Sciatic nerve (tissue), 2 donors: ENCODE results near the gene SHROOM3. TPM values are rescaled to one million over a fixed set of nuclear protein-coding genes. Genes with fewer than 3 reads are reported as not detected.
A peak's percentile ranks its signal among the peaks of the same experiment; 100 is the strongest.

ENCODE experiments used
- ATAC-seq: fragments of 200-7000 bp; cut with Tn5 transposase; one replicate; pipeline ENCODE4 v1.9.1; 2020; ENCODE audit warnings: mild to moderate bottlenecking, moderate library complexity
- DNase-seq: peaks from one replicate; pipeline ENCODE4 v3.0.0-alpha.2; 2020; ENCODE audit warnings: low spot score
- intact Hi-C: fragments of 100-400 bp; cut with DNase I; formaldehyde crosslinking; loops from one replicate; pipeline ENCODE4 v1.14.2; 2022
- total RNA-seq: library from RNA; stranded (reverse); fragmentation: NEBNext Ultra II Directional; extraction: Animal tissue kit (Norgen Biotek cat#: 25700); gene quantifications from one replicate; pipeline ENCODE4 v1.2.1, GENCODE V29; 2021
- donor health status: DM: no; HTN: no; CAD: no.
- donor health status: DM: no; HTN: no; CAD: no.

The SHROOM3 gene
- total RNA-seq, 1 donor from 2014 or later = 46.2 TPM

DNA sequence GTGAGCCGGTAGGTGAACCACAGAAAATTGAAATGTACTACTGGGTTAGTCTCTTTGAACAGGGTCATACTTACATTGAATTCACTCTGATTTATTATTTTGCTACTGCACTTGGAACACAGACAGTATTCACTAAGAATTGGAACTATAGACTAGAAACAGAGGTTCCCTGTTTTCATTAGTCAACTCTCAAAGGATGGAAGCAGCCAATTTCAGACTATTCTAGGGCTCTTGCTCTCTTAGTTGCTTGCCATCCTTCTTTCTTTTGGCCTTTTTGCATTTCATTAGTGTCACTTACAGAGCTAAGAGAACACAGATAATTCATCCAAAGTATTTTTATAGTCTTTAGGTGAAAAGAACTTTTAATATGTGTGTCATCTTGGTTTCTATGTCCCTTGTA, 52.6 kb downstream of the SHROOM3 start:
- ATAC-seq (no peak), DNase-seq (no peak)
- intact Hi-C loops = no loop called here

DNA sequence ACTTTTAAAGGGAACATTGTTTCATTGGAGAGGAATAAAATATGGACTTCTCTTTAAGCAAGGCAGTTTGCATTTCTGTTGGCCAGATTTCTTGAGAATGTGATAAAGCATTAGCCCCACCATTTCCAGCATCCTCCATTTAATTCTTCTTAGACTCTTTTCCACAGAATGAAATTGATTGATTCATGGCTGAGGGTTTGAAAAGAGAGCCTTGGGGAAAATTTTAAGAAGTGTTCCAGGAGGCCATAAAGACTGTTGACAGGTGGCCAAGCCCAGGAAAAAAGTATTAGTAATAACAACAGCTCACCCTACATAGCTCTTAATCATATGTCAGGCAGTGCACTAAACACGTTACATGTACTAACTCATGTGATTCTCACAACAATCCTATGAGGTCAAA, 53.4 kb downstream of the SHROOM3 start:
- ATAC-seq = no peak
- no peak for DNase-seq

DNA sequence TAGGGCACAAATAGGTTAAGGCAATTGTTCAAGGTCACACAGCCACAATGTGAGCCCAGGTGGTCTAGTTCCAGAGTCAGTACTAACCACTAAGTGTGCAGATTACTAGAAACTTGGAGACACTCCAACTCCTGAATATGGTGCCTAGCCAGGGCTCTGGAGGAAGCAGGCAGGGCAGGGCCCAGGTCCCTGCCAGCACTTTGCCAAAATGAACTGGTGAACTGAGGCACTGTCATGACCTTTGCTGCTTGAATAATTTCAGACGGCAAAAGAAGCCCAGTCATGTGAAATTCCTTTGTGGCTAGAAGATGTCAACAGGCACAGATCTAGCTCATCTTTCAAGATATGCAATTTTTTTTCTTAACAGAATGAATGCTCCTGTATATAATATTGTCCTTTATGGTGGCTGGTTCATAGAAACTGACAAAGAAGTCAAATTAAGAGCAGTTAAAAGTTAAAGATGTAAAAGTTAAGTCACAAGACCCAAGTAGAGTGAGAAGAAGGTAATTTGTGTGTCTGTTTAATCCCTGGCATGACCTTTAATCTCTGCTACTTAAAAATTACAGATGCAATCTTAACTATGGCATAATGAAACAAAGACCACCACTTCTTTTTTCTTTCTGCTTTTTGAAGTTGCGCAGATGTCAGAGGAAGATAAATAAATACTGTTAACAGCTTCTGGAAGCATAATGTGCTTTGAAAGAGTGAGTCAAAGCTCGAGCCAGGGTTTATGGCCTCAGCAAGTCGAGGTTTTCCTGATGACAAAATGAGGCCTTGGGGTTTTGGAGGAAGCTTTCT, 54.1 kb downstream of the SHROOM3 start:
- intact Hi-C loops = no loop called here
- peak; percentile 62 for ATAC-seq
- DNase-seq = no peak

More for the DNA sequence above, 53.4 kb downstream of the SHROOM3 start:
- intact Hi-C loops = no loop called here

DNA sequence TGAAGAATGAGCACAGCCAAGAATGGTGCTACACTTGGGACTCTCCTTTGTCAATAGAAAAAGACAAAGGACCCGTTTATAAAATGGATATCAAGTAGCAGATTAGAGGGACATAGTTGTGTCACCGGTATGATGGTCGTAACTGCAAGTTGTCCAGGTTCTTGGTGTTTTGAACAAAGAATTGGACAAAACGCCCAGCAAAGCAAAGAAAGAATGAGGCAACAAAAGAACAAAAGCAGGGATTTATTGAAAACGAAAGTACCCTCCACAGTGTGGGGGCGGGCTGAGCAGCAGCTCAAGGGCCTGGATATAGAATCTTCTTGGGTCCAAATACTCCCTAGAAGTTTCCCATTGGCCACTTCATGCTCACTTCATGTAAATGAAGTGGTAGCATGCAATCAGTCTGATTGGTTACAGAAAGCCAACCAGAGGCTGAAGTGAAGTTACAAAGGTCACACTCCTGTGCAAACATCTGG, 54.7 kb downstream of the SHROOM3 start:
- ATAC-seq (no peak), DNase-seq (no peak)
- intact Hi-C loops = no loop called here

DNA sequence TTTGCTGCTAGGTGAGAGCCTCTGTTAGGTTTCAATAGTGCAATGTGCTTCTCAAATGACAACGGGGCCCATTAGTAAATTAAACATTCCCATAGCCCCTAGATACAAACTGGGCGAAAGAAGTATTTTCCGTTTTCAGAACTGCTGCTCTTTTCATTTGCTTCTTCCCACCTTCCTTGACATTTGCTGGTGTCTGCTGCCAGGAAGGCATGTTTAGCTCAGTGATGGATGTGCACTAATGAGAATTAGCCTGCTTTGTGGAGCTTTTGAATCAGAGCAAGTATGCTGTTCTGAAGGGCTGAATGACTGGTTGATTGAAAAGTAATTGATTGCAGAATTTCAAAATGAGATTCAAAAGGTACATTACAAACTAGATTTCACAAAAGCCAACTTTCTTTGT, 57.0 kb downstream of the SHROOM3 start:
- intact Hi-C loops = no loop called here
- DNase-seq = no peak
- ATAC-seq = no peak

DNA sequence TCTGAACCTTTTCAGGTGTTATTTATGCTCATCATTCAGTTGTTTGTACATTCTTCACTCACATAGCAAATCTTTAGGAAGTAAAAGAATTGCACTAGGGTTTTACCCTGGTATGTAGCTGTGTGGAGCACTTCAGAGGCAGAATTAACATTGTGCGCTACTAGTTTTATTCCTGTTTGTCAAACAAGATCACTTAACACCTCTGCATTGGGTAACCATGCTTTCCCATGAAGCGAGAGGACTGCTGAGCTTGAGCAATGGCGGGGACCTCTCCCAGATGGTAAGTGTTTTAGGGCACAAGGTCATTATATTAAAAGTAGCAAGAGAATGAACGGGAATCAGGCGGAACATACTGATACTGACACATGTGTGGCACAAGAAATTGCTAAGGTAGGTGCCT, 59.2 kb downstream of the SHROOM3 start:
- intact Hi-C loops = no loop called here
- no peak for ATAC-seq
- DNase-seq = no peak

DNA sequence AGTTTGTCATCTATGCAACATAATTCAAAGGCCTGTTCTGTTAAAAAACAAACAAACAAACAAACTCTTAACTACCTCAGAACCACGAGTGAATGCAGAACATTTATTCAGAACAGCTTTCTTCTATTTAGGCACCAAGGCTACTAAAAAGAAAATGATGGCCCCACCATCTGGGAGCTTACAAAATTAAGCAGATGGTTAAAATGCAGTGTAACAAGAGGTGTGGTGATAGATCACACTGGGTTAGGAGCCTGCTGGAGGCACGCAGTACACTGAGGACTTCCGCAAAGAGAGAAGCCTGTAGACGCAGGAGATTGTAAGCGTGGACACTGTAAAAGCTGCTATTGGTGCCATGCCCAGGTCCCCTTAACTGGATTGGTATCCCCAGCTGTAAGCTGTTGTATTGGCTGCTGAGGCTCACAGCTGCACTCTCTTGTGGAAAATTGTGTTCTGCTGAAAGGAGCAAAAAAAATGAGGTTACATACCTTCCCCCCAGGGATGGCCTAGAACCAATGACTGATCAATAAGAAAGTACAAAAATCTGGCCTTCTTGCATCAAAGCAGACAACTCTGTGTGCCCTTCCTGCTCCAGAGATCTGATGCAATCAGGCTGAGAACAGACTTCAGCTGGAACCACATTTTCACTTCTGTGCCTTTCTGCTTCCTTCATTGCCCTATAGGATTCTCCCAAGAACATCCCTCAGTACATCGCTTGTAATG, 60.0 kb downstream of the SHROOM3 start:
- intact Hi-C loops = no loop called here
- ATAC-seq (no peak), DNase-seq (no peak)

DNA sequence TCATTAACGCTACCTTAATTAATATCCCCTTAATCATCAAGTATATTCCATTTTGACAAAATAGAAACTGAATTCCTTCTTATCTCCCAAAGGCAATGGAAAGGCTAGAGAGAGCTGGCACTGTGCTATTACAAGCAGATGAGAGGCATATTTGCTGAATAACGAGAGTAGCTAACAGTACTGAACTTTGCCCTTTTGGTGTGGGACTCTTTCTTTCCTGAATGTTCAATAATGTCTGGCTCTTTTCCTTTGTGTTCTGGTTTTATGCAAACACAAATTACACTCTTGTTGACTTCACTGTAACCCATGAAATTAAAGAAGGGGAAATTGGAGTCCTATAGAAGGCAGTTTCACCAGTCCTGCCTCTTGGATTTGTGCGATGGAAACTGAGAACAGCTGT, 63.5 kb downstream of the SHROOM3 start:
- ATAC-seq = peak; percentile 57
- intact Hi-C loops = no loop called here
- no peak for DNase-seq

DNA sequence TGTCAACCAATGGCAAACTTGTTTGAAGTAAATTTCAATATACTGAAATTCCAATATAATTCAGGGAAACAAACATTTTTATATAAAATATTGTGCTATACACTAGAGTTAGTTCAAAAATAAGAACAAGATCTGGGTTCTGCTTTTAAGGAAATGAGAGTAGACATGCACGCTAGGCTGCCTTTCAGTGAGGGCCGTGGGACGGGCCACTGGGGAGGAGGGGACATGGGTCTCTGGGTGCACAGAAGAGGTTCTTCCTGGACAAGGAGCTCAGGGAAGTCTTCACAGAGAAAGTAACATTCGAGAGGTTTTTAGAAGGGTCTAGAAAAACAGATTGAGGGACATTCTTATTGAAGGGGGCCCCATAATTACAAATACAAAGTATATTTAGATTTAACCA, 64.4 kb downstream of the SHROOM3 start:
- ATAC-seq (no peak), DNase-seq (no peak)
- intact Hi-C loops = no loop called here

DNA sequence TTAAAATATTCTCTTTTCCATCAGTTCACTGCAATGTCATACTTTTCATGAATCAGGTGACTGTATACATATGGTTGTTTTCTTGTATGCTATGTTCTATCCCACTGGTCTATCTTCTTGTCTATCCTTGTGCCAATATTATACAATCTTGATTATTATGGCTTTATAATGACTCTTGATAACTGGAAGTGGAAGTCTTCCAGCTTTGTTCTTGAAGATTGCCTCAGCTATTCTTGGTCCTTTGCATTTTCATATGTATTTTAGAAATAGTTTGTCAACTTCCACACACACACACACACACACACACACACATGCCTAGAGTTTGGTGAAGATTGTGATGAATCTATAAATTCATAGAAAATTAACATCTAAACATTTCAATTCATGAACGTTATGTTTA, 67.9 kb downstream of the SHROOM3 start:
- intact Hi-C loops = loop anchor here (5.0 to 10.0 kb wide), 2 partner anchors 71 to 682 kb away; no protein-coding TSS in a partner anchor
- ATAC-seq (no peak), DNase-seq (no peak)

DNA sequence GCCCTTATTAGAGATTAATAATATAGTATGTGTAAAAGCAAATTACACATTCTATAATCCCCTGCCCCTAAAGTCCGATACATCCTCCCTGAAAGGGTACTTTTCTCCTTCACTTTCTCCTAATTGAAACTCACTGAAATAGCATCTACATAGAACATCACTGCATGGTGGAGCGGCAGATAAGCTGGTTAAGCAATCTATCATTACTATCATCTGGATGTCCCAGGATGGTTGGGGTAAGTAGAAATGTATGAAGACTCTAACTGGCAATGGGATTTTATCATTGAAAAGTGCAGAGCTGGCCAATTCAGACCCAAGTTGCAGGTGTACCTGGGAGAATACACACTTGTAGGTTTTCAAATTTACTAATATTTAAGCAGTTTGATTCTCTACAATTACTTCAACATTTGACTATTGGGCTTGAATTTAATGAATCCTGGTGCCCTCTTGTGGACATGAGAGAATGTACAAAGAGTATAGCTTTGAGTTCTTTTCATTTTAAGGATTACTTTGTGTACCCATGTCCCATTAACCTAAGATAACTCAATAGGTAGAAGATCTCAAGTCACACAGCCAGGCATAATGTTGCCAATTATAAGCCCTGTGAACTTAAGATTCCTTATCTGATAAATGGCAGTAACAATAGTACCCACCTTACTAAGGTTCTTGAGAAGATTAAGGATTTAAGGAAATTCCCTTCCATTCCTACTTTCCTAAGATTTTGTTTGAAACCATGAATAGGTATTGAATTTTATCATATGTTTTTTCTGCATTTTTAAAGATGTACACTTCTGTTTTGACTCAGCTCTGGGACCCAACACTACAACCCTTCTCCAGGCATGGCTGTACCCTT, 69.8 kb downstream of the SHROOM3 start:
- intact Hi-C loops = loop anchor here (5.0 to 10.0 kb wide), 2 partner anchors 73 to 680 kb away; no protein-coding TSS in a partner anchor
- ATAC-seq = peak; percentile 48
- DNase-seq = no peak

DNA sequence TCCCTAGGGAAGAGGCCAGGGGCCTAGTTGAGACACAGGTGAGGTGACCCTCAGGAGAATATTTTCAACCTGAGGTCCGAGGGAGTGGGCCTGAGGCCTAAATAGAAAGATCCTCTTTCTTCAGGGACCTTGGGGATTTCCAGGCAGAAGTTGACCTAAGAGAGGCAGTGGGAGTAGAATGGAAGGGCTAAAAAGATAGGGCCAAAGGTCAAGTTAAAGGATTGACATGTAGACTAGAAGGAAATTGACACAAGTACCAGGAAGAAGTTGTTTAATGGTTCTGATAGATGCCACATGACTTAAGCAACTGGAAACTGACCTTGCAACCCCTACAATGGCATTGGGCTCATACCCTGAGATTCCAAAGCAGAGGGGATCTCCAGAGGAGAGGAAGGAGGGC, 76.9 kb downstream of the SHROOM3 start:
- intact Hi-C loops = no loop called here
- no peak for ATAC-seq
- DNase-seq = no peak

DNA sequence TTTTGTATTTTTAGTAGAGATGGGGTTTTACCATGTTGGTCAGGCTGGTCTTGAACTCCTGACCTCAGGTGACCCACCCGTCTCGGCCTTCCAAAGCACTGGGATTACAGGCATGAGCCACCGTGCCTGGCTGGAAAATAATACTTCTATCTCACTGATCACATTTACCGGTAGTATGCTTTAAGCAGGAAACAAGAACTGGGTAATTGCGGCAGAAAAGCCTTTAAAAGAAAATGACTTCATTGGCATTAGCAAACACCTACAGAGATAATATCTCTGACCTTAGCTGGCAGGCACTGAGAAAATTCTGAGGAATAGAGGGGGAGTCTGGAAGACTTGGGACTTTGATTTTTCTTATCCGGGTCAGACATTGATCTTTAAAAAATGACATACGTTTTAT, 78.5 kb downstream of the SHROOM3 start:
- intact Hi-C loops = no loop called here
- DNase-seq = no peak
- ATAC-seq = no peak

DNA sequence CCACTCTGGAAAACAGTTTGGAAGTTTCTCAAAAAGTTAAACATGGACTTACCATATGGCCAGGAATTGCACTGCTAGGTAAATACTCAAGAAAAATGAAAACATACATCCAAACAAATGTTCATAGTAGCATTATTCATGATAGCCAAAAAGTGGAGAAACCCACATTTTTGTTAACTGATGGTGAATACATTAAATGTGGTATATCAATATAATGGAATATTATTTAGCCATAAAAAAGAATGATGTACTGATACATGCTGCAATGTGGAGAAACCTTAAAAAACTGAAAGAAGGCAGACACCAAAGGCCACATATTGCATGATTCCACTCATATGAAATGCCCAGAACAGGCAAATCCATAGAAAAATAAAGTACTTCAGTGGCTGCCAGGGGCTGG, 79.1 kb downstream of the SHROOM3 start:
- intact Hi-C loops = no loop called here
- DNase-seq = no peak
- ATAC-seq = no peak

DNA sequence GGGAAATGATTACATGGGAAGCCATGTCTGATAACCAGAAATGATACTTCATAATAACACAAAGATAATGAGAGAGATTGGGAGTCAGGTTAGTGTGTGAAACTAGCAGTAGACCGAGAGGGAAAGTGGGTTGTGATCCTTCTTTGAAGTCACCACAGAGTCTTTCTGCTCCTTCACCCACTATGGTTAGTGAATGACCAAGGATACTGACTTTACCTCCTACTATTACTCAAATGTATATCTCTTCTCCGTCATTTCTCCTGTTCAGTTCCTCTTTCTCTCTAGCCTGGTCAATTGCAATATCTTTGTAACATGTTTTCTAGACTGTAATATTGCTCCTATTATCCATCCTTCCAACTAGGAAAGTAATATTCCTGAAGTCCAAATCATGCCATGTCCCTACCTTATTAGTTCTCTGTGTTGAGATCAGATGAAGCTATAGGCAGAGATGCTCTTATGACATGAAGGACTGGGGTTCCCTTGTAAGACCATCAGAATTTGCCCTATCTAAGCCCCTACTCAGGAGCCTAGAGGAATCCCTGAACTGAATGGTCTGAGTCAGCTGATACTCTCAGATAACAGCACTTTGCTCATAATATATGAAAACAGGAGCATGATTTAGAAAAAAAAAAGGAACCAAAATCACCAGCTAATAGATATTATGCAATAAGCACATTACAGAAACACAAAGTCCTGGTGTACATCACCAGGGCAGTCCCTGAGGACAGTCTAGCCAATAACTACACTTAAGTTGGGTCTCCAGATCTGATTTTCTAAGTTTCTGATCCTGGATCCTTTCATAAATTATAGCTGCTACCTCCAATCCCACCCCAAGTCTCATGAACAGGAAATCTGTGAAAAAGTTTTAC, 81.2 kb downstream of the SHROOM3 start:
- DNase-seq = no peak
- ATAC-seq = no peak
- intact Hi-C loops = no loop called here

DNA sequence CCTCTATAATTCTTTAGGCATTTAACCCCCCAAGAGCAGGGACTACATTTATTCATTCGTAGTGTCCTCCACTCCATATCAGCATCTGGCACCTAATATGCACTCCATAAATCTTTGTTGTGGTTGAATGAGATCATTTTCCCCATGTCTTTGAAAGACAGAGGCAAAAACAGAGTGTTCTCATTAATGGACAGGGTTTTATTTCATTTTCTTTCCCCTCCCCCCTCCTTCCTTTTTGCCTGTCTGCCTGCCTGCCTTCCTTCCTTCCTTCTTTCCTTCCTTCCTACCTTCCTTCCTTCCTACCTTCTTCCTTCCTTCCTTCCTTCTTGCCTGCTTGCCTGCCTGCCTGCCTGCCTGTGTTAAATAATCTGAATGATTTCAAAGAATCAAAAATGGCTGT, 83.2 kb downstream of the SHROOM3 start:
- DNase-seq (no peak), ATAC-seq (no peak)
- intact Hi-C loops = no loop called here

DNA sequence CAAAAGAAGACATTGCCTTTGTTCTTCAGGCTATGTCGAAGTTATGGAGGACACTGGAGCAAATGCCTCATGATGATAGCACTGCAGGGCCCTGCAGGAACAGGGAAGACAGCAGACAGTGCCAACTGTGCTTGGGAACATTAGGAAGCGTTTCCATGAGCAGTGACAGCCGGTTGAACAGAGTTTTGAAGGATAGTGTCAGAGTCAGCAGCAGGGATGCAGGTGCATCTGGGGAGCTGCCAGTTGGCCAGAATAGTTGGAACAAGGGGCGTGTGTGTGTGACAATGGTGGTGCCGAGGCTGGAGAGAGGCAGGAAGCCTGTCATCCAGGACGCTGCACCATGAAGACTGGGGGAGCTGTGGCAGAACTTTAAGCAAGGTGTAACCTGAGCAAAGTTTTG, 88.6 kb downstream of the SHROOM3 start:
- no peak for ATAC-seq
- DNase-seq = no peak
- intact Hi-C loops = loop anchor here (10.0 kb wide), 1 partner anchor 231 kb away; no protein-coding TSS in a partner anchor

DNA sequence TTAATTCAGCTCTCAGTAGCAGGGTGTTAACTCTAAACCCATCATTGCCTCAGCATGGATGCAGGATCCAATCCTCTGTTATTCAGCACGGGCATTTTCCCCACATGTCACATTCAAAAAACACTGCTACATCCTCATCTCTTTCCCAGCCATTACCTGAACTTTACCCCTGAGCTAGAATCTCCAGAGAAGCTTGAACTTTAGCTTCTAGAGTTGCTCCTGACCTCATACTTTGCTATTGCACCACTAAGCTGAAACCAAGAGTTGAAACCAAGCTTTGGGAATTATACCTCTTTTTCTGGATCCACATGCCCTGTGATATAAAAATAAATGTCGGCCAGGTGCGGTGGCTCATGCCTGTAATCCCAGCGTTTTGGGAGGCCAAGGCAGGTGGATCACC, 90.7 kb downstream of the SHROOM3 start:
- DNase-seq (no peak), ATAC-seq (no peak)
- intact Hi-C loops = loop anchor here (10.0 kb wide), 1 partner anchor 229 kb away; no protein-coding TSS in a partner anchor
